ENCODE data around the gene BUD13.

BUD13 gene, protein sequence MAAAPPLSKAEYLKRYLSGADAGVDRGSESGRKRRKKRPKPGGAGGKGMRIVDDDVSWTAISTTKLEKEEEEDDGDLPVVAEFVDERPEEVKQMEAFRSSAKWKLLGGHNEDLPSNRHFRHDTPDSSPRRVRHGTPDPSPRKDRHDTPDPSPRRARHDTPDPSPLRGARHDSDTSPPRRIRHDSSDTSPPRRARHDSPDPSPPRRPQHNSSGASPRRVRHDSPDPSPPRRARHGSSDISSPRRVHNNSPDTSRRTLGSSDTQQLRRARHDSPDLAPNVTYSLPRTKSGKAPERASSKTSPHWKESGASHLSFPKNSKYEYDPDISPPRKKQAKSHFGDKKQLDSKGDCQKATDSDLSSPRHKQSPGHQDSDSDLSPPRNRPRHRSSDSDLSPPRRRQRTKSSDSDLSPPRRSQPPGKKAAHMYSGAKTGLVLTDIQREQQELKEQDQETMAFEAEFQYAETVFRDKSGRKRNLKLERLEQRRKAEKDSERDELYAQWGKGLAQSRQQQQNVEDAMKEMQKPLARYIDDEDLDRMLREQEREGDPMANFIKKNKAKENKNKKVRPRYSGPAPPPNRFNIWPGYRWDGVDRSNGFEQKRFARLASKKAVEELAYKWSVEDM

DNA sequence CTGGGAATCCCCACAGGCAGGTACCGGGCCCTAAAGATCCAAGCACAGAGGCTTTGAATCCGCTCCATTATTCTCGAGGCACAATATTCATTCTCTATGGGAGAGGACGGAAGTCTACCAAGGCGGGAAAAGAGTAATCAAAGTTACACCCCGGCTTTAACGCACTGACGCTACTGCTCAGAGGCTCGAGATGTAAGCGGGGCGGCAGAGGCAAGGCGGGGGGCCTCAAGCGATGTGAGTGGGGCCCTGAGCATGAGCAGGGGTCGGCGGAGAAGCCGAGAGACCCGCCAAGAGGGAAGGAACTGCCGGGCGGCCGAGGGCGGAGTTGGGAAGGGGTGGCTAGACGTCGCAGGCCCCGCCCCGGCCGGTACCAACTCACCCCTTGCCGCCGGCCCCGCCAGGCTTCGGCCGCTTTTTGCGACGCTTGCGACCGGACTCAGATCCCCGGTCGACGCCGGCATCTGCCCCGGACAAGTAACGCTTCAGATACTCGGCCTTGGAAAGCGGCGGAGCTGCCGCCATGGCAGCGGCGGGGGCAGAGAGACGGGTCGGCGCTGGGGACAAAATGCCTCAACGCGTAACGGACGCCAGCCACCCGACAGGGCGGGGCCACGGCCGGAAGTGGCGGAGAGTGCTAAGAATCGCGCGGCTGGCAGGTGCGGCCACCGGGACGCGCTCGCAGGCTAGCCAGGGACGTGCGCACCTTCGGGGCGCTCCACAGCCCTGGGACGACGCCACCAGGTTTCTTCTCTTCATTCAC, at the start of gene BUD13:
TSS of gene BUD13 (minus strand) at position 545 of the 760 bp plus-strand sequence. CDS start at position 522, 23 bp downstream.
- peaks cover 0 to 28% (median 14%) of the 10 kb centered on the region in 4 donors for H3K4me1 ChIP-seq
- H3K27ac ChIP-seq, result peak within 1 kb of the TSS; percentile 92 to 93
- peak; percentile 79 to 93 for DNase-seq
- intact Hi-C loops (cut with DNase I; ENCODE audit: low total_unique reads), result no loop called here
- TF ChIP-seq, protein P1, sequence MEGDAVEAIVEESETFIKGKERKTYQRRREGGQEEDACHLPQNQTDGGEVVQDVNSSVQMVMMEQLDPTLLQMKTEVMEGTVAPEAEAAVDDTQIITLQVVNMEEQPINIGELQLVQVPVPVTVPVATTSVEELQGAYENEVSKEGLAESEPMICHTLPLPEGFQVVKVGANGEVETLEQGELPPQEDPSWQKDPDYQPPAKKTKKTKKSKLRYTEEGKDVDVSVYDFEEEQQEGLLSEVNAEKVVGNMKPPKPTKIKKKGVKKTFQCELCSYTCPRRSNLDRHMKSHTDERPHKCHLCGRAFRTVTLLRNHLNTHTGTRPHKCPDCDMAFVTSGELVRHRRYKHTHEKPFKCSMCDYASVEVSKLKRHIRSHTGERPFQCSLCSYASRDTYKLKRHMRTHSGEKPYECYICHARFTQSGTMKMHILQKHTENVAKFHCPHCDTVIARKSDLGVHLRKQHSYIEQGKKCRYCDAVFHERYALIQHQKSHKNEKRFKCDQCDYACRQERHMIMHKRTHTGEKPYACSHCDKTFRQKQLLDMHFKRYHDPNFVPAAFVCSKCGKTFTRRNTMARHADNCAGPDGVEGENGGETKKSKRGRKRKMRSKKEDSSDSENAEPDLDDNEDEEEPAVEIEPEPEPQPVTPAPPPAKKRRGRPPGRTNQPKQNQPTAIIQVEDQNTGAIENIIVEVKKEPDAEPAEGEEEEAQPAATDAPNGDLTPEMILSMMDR (IDR thresholded peaks at IDR 0.05), result no peak
- peaks cover 1 to 37% (median 10%) of the 10 kb centered on the region in 3 donors for H3K36me3 ChIP-seq
- peak within 1 kb of the TSS; percentile 82 to 87 for H3K4me3 ChIP-seq
- H3K9me3 ChIP-seq, result no peaks in the 10 kb centered on the region
- H3K27me3 ChIP-seq, result no peaks in the 10 kb centered on the region

DNA sequence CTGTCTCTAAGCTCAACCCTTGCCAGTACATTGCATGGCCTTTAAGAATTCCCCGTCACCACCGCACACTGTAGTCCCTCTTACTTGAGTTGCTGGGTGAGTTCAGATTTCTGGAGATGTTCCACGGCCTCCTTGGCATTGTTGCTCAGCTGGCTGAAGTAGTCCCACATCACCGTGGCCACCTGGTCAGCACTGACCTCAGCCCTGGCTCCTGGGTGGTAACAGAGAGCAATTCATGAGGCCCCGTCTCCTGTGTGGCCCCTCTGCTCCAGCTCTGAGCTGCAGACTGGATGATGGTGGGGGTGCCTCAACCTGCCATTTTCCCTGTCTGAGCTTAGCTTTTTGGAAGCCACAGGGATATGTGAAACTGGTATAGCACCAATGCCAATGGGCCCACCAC, 49.8 kb upstream of the BUD13 start:
- intact Hi-C loops (cut with DNase I; ENCODE audit: low total_unique reads), result no loop called here
- H3K9me3 ChIP-seq, result no peaks in the 10 kb centered on the region
- no peaks in the 10 kb centered on the region for H3K4me1 ChIP-seq
- no peak overlapping the region for H3K27ac ChIP-seq
- DNase-seq, result peak in 1 of 2 donors; percentile 9
- H3K4me3 ChIP-seq, result no peak overlapping the region
- no peaks in the 10 kb centered on the region for H3K27me3 ChIP-seq
- TF ChIP-seq, protein P1 (IDR thresholded peaks at IDR 0.05), result no peak
- H3K36me3 ChIP-seq, result no peaks in the 10 kb centered on the region

DNA sequence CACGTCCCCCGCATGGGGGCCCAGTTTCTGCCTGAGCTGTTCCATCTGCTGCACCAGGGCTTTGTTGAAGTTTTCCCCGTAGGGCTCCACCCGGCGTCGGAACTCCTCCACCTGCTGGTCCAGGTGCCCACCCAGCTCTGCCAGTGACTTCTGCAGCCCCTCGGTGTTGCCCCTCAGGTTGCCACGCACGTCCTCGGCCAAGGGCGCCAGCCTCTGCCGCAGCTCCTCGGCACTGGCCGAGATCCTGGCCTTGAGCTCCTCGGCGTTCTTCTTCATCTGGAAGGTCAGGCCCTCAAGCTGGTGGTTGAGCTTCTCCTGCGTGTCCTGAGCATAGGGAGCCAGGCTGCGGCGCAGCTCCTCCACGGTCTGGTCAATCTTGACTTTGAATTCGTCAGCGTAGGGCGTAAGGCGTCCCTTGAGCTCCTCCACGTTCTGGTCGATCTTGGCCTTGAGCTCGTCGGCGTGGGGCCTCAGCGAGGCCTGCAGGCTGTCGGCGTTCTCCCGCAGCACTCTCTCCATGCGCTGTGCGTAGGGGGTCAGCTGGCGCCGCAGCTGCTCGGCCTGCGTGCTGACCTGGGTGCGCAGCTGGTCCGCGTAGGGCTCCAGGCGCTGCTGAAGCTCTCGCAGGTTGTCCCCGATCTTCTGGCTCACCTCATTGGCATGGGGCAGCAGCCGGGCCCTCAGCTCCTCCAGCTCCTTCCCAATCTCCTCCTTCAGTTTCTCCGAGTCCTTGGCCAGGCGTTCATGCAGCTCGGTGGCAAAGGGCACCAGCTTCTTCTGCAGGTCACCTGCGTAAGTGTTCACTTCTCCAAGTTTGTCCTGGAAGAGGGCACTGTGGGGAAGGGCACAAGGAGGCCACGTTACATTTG, 48.5 kb upstream of the BUD13 start:
- Histone ChIP-seq H3K4me3 (no peak overlapping the region), H3K4me1 (no peaks in the 10 kb centered on the region), H3K36me3 (no peaks in the 10 kb centered on the region), H3K27ac (no peak overlapping the region), H3K9me3 (no peaks in the 10 kb centered on the region), H3K27me3 (no peaks in the 10 kb centered on the region)
- DNase-seq, result peak in 1 of 2 donors; percentile 3
- TF ChIP-seq, protein P1 (IDR thresholded peaks at IDR 0.05), result no peak
- intact Hi-C loops (cut with DNase I; ENCODE audit: low total_unique reads), result no loop called here

DNA sequence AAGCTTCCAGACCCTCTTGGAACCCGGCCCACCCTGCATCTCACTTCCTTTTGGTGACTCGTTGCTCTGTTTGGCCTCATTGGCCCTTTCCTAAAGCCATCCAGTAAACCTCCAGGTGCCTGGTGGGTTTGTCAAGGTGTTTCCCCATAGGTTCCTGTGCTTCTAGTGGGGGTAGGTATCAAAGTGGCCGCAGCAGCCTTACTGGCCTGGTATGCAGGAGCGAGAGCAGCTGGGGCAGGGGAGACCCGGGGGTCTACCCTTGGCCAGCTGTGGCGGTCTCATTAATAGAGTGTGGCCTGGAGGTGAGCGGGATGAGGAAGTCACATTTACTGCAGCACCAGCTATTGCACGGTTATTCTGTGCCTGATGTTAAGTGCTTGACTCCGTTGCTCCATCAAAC, 46.3 kb upstream of the BUD13 start:
- intact Hi-C loops (cut with DNase I; ENCODE audit: low total_unique reads), result no loop called here
- Histone ChIP-seq H3K27ac (no peak overlapping the region), H3K9me3 (no peaks in the 10 kb centered on the region), H3K4me1 (peaks cover 0 to 3% (median 0%) of the 10 kb centered on the region in 4 donors), H3K27me3 (no peaks in the 10 kb centered on the region), H3K4me3 (no peak overlapping the region), H3K36me3 (no peaks in the 10 kb centered on the region)
- DNase-seq, result peak in 1 of 2 donors; percentile 16
- TF ChIP-seq, protein P1 (IDR thresholded peaks at IDR 0.05), result no peak

DNA sequence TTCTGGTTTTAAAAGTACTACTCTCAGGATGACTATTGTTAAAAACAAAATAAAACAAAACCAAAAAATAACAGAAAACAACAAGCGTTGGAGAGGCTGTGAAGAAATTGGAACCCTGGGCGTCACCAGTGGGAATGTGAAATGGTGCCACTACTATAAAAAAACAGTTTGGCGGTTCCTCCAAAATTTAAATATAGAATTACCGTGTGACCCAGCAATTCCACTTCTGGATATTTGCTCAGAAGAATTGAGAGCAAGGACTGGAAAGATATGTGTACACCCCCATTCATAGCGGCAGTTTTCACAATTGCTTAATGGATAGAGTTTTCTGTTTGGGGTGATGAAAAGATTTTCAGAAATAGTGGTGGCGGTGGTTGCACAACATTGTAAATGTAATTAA, 41.7 kb upstream of the BUD13 start:
- DNase-seq, result no peak
- TF ChIP-seq, protein P1 (IDR thresholded peaks at IDR 0.05), result no peak
- no peak overlapping the region for H3K27ac ChIP-seq
- no peaks in the 10 kb centered on the region for H3K9me3 ChIP-seq
- no peaks in the 10 kb centered on the region for H3K27me3 ChIP-seq
- peaks cover 0 to 3% (median 0%) of the 10 kb centered on the region in 4 donors for H3K4me1 ChIP-seq
- H3K4me3 ChIP-seq, result no peak overlapping the region
- intact Hi-C loops (cut with DNase I; ENCODE audit: low total_unique reads), result no loop called here
- H3K36me3 ChIP-seq, result no peaks in the 10 kb centered on the region
